Liver (tissue), 9 donors: ENCODE results near the gene PCNX2. TPM values are rescaled to one million over a fixed set of nuclear protein-coding genes. Genes with fewer than 3 reads are reported as not detected.

Experiments used
- DNase-seq: peaks from one replicate; pipeline ENCODE4 v3.0.0-alpha.2; 2017; ENCODE audit warnings: low spot score
- H3K27ac ChIP-seq, 2 donors: one replicate each; pipeline ENCODE4 v1.7.0; 2013; ENCODE audit warnings: inconsistent platforms in 2 of 2, low read length in 2 of 2, control low read depth in 1 of 2, low read depth in 1 of 2, mild to moderate bottlenecking in 1 of 2
- H3K27me3 ChIP-seq, 4 donors: one replicate each; pipeline versions ENCODE4 v1.6.1 to v1.7.0; 2013; ENCODE audit warnings: low read length in 3 of 4, inconsistent platforms in 1 of 4, mild to moderate bottlenecking in 1 of 4, moderate library complexity in 1 of 4; ENCODE audit not compliant: control insufficient read depth in 4 of 4, insufficient read depth in 4 of 4
- H3K36me3 ChIP-seq, 4 donors: one replicate each; pipeline versions ENCODE4 v1.6.1 to v1.7.0; 2013; ENCODE audit warnings: low read length in 3 of 4, mild to moderate bottlenecking in 3 of 4, low read depth in 1 of 4, moderate library complexity in 1 of 4; ENCODE audit not compliant: control insufficient read depth in 4 of 4, insufficient read depth in 3 of 4
- H3K4me1 ChIP-seq, 4 donors: one replicate each; pipeline versions ENCODE4 v1.6.1 to v1.7.0; 2013; ENCODE audit warnings: low read length in 3 of 4, mild to moderate bottlenecking in 3 of 4, moderate library complexity in 1 of 4; ENCODE audit not compliant: control insufficient read depth in 4 of 4, insufficient read depth in 4 of 4
- H3K4me3 ChIP-seq, 3 donors: one replicate each; pipeline versions ENCODE4 v1.6.1 to v1.7.0; 2013; ENCODE audit warnings: low read length in 3 of 3, control low read depth in 1 of 3, low read depth in 1 of 3, mild to moderate bottlenecking in 1 of 3
- H3K9ac ChIP-seq, 2 donors: one replicate each; pipeline ENCODE4 v1.7.0; 2013; ENCODE audit warnings: low read length in 2 of 2, mild to moderate bottlenecking in 2 of 2, moderate library complexity in 2 of 2, control low read depth in 1 of 2, low read depth in 1 of 2
- H3K9me3 ChIP-seq, 4 donors: one replicate each; pipeline versions ENCODE4 v1.6.1 to v1.7.0; 2013; ENCODE audit warnings: low read length in 3 of 4; ENCODE audit not compliant: control insufficient read depth in 4 of 4
- ATF3 ChIP-seq: IDR thresholded peaks from 2 replicates; pipeline ENCODE4 v1.6.1; 2016; ENCODE audit warnings: antibody characterized with exemption
- CTCF ChIP-seq: fragments of 150-350 bp; IDR thresholded peaks from 2 replicates; pipeline ENCODE4 v1.5.1; 2017; ENCODE audit warnings: improper control_type of control experiment, low read depth, low read length; ENCODE audit not compliant: missing input control
- EGR1 ChIP-seq, 2 donors: IDR thresholded peaks; 2 replicates each; pipeline ENCODE4 v1.6.1; 2016 to 2018; ENCODE audit warnings: antibody characterized with exemption in 2 of 2, low read depth in 2 of 2
- FOXA1 ChIP-seq: IDR thresholded peaks from 2 replicates; pipeline ENCODE4 v1.6.1; 2016; ENCODE audit warnings: antibody characterized with exemption
- FOXA2 ChIP-seq: IDR thresholded peaks from 2 replicates; pipeline ENCODE4 v1.6.1; 2016; ENCODE audit warnings: antibody characterized with exemption
- GABPA ChIP-seq, 2 donors: IDR thresholded peaks in 1 of 2; conservative IDR thresholded peaks in 1 of 2; 2 replicates each; pipeline ENCODE4 v1.6.1; 2016; ENCODE audit warnings: antibody characterized with exemption in 2 of 2, mild to moderate bottlenecking in 1 of 2, moderate library complexity in 1 of 2
- HNF4A ChIP-seq, 2 donors: conservative IDR thresholded peaks; 2 replicates each; pipeline ENCODE4 v1.6.1; 2016; ENCODE audit warnings: antibody characterized with exemption in 2 of 2, mild to moderate bottlenecking in 2 of 2
- HNF4G ChIP-seq: IDR thresholded peaks from 2 replicates; pipeline ENCODE4 v1.6.1; 2016; ENCODE audit warnings: antibody characterized with exemption
- JUND ChIP-seq, 2 donors: IDR thresholded peaks; 2 replicates each; pipeline ENCODE4 v1.6.1; 2016; ENCODE audit warnings: antibody characterized with exemption in 2 of 2
- MAX ChIP-seq: IDR thresholded peaks from 2 replicates; pipeline ENCODE4 v1.6.1; 2016; ENCODE audit warnings: antibody characterized with exemption
- NR2F2 ChIP-seq: IDR thresholded peaks from 2 replicates; pipeline ENCODE4 v1.6.1; 2016; ENCODE audit warnings: antibody characterized with exemption
- RAD21 ChIP-seq, 2 donors: IDR thresholded peaks; 2 replicates each; pipeline ENCODE4 v1.6.1; 2016; ENCODE audit warnings: antibody characterized with exemption in 2 of 2, mild to moderate bottlenecking in 2 of 2
- REST ChIP-seq: IDR thresholded peaks from 2 replicates; pipeline ENCODE4 v1.6.1; 2016; ENCODE audit warnings: antibody characterized with exemption, mild to moderate bottlenecking
- RXRA ChIP-seq, 2 donors: IDR thresholded peaks; 2 replicates each; pipeline ENCODE4 v1.6.1; 2017 to 2018; ENCODE audit warnings: antibody characterized with exemption in 2 of 2, mild to moderate bottlenecking in 1 of 2
- SP1 ChIP-seq: IDR thresholded peaks from 2 replicates; pipeline ENCODE4 v1.6.1; 2018; ENCODE audit warnings: antibody characterized with exemption, mild to moderate bottlenecking
- TAF1 ChIP-seq: conservative IDR thresholded peaks from 2 replicates; pipeline ENCODE4 v1.6.1; 2016; ENCODE audit warnings: antibody characterized with exemption, mild to moderate bottlenecking
- YY1 ChIP-seq: IDR thresholded peaks from 2 replicates; pipeline ENCODE4 v1.6.1; 2016; ENCODE audit warnings: antibody characterized with exemption, mild to moderate bottlenecking
- ZBTB33 ChIP-seq: IDR thresholded peaks from 2 replicates; pipeline ENCODE4 v1.6.1; 2016; ENCODE audit warnings: antibody characterized with exemption
- WGBS: extraction: QIAGEN DNeasy Blood & Tissue Kit; methylation state at CpG from one replicate; pipeline ENCODE4 v1.1.7; 2013; 5-methylcytosine and 5-hydroxymethylcytosine counted together
- polyA plus RNA-seq, 2 donors: library from polyadenylated mRNA; stranded (reverse) in 1 of 2; unstranded in 1 of 2; fragments of 200-250 nt in 1 of 2; fragments of >200 nt in 1 of 2; fragmentation: Nextera tagmentation in 1 of 2; extraction: Ambion mirVana in 1 of 2; gene quantifications; one replicate each; pipeline versions ENCODE4 v1.2.1 to v1.2.3, GENCODE V29; 2013 to 2015
- total RNA-seq, 2 donors: library from RNA; depleted of rRNA; stranded (reverse); fragments of >200 nt; gene quantifications; one replicate each; pipeline ENCODE4 v1.2.3, GENCODE V29; 2014
- donor health status: healthy.
- donor health status: healthy.
- donor health status: healthy.
- donor health status: healthy.
- donor health status: healthy.

Gene PCNX2
- total and polyA plus RNA-seq, 4 donors: 0.20 to 3.1 (median 0.92) TPM

- no peak for TF ChIP-seq FOXA1
- TF ChIP-seq GABPA (IDR thresholded peaks at IDR 0.05 in 1 of 2, conservative IDR thresholded peaks at IDR 0.05 in 1 of 2): no peak
- no peak for TF ChIP-seq NR2F2
- no peak for TF ChIP-seq JUND (IDR thresholded peaks at IDR 0.05)
- no peak for TF ChIP-seq SP1
- TF ChIP-seq RAD21 (IDR thresholded peaks at IDR 0.05): no peak
- no peak for TF ChIP-seq MAX
- no peak for TF ChIP-seq ATF3
- TF ChIP-seq HNF4A (conservative IDR thresholded peaks at IDR 0.05): no peak
- TF ChIP-seq CTCF: no peak
- TF ChIP-seq EGR1 (IDR thresholded peaks at IDR 0.05; ENCODE audit: low read depth in 2 of 2): no peak
- no peak for TF ChIP-seq REST
- no peak for TF ChIP-seq RXRA (IDR thresholded peaks at IDR 0.05)
- TF ChIP-seq TAF1: no peak
- TF ChIP-seq ZBTB33: no peak
- no peak for TF ChIP-seq YY1
- no peak for TF ChIP-seq HNF4G
- no peak for TF ChIP-seq FOXA2
- H3K9ac ChIP-seq: no peak overlapping the region
- DNase-seq: no peak
- H3K9me3 ChIP-seq: no peaks in the 10 kb centered on the region
- no peak overlapping the region for H3K27ac ChIP-seq
- no peaks in the 10 kb centered on the region for H3K27me3 ChIP-seq
- no peaks in the 10 kb centered on the region for H3K4me1 ChIP-seq
- H3K4me3 ChIP-seq: no peak overlapping the region
- no peaks in the 10 kb centered on the region for H3K36me3 ChIP-seq
Measured at GRCh38 chr1:233140974-233141373, 154.6 kb downstream of the PCNX2 start.

GRCh38 chr1:233140499-233140898, 155.0 kb downstream of the PCNX2 start:
- H3K4me3 ChIP-seq: no peak overlapping the region
- no peaks in the 10 kb centered on the region for H3K9me3 ChIP-seq
- WGBS: 79% methylated on average over 5 of the region's 5 CpGs
- no peaks in the 10 kb centered on the region for H3K4me1 ChIP-seq
- H3K27ac ChIP-seq: no peak overlapping the region
- no peaks in the 10 kb centered on the region for H3K27me3 ChIP-seq
- DNase-seq: no peak
- no peaks in the 10 kb centered on the region for H3K36me3 ChIP-seq
- no peak for TF ChIP-seq REST
- no peak for TF ChIP-seq JUND (IDR thresholded peaks at IDR 0.05)
- TF ChIP-seq HNF4G: no peak
- no peak overlapping the region for H3K9ac ChIP-seq
